GM06990 (cell line): ENCODE results near the gene SOX13.

Experiments used
- DNase-seq: peaks from one replicate; pipeline ENCODE4 v3.0.0-alpha.2; 2011; ENCODE audit not compliant: insufficient read length; ENCODE audit errors: extremely low read depth
- H3K27me3 ChIP-seq: replicated peaks from 2 replicates; pipeline ENCODE4 v1.6.0; 2011; ENCODE audit warnings: low read length; ENCODE audit not compliant: control insufficient read depth, insufficient read depth
- H3K36me3 ChIP-seq: 2 replicates; pipeline ENCODE4 v1.5.1; 2011; ENCODE audit warnings: low read length; ENCODE audit not compliant: control insufficient read depth, insufficient read depth
- H3K4me3 ChIP-seq: replicated peaks from 2 replicates; pipeline ENCODE4 v1.5.1; 2011; ENCODE audit warnings: low read depth, mild to moderate bottlenecking, control low read depth, low read length
- TF ChIP-seq, protein P1 (sequence below): IDR thresholded peaks from 2 replicates; pipeline ENCODE4 v1.5.1; 2011; ENCODE audit warnings: low read length, control low read depth, mild to moderate bottlenecking, inconsistent platforms; ENCODE audit not compliant: insufficient read depth, poor library complexity, severe bottlenecking

The SOX13 gene

DNA sequence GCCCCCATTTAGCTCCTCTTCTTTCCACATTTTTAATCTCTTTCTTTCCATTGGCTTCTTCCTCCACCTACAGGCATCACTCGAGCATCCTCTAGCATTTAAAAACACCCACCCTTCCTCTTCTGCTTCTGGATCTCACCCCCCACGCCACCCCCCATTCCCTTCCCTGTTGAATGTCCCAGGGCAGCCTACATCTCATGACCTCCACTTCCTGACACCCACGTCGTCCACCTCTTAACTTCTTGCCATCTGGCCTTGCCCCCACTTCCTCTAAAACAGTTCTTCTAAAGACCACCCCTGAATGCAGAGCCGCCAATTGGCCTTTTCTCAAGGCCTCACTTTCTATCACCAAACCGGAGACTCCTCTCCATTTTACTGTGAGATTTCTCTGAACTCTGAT, 85.0 kb downstream of the SOX13 start:
- Histone ChIP-seq H3K36me3 (no peaks in the 10 kb centered on the region), H3K4me3 (no peak overlapping the region), H3K27me3 (no peaks in the 10 kb centered on the region; the same call in 1 of the 2 replicates)
- TF ChIP-seq, protein P1, sequence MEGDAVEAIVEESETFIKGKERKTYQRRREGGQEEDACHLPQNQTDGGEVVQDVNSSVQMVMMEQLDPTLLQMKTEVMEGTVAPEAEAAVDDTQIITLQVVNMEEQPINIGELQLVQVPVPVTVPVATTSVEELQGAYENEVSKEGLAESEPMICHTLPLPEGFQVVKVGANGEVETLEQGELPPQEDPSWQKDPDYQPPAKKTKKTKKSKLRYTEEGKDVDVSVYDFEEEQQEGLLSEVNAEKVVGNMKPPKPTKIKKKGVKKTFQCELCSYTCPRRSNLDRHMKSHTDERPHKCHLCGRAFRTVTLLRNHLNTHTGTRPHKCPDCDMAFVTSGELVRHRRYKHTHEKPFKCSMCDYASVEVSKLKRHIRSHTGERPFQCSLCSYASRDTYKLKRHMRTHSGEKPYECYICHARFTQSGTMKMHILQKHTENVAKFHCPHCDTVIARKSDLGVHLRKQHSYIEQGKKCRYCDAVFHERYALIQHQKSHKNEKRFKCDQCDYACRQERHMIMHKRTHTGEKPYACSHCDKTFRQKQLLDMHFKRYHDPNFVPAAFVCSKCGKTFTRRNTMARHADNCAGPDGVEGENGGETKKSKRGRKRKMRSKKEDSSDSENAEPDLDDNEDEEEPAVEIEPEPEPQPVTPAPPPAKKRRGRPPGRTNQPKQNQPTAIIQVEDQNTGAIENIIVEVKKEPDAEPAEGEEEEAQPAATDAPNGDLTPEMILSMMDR = no peak
- no peak for DNase-seq

DNA sequence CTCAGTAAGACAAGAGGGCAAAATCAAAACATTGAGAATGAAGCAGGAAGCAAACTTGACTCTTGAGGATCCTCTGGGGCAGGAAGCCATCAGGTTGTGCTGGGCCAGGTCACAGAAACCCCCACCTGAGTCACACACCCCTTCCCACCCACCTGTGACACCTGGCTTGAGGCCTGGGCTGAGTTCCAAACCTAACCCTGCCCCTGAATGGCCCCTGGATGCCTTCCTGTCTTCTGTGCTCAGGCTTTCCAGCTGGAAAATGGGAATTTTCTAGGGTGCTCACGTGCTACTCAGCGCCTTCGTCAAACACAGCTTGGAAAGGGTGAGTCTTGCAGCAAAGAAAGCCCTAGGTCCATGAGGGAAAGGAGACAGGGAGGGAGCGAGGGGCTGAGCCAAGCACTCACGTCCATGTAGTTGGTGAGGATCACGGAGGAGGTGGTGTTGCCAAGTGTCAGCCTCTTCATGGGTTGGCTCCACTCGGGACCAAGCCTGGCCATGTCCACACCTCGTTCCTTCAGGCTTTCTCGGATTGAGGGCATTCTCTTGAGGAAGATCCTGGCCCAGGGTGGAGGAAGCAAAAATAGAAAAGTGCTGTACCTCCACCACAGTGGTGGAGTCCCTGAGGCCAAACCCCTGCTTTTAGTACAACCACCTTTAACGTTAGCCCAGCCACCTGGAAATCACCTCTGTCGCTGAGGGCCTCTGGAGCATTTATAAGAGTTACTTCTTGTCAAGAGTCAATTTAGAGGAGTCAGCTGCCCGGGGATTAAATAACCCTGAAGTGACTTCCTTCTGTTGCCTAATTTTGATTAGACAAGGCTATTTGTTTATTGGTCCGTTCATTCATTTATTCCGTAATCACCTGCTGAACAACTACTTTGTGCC, 88.9 kb downstream of the SOX13 start:
- Histone ChIP-seq H3K36me3 (no peaks in the 10 kb centered on the region), H3K4me3 (no peak overlapping the region), H3K27me3 (no peaks in the 10 kb centered on the region; the same call in none of the 2 replicates)
- TF ChIP-seq, protein P1 = no peak
- no peak for DNase-seq

DNA sequence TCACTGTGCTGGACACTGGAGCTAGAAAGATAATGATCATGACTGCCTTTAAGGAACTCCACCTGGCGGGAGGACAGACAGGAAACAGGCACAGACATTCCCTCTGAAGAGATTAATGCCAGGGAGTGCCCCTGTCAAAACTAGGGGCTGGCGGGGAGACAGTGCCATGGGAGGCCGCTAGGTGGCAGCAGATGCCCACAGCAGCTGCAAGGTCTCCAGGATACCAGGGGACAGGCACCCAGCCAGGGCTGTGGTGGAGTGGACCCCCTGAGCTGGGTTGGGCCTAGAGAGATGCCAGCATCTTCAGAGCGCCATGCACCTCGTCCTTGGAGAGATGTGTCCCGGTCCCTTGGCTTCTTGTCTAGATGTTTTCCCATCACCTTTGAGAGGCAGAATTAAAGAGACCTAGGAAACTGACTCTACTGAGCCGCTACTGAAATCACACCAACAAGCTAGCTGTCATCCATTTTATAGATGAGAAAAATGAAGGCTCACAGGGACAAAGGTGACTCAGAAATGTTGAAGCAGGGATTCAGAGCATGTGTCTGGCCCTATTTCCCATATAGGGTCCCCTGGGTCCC, 89.7 kb downstream of the SOX13 start:
- no peaks in the 10 kb centered on the region for H3K36me3 ChIP-seq
- H3K4me3 ChIP-seq = no peak overlapping the region
- peak; percentile 51 for DNase-seq
- TF ChIP-seq, protein P1 = peak; percentile 99
- no peaks in the 10 kb centered on the region; the same call in none of the 2 replicates for H3K27me3 ChIP-seq

DNA sequence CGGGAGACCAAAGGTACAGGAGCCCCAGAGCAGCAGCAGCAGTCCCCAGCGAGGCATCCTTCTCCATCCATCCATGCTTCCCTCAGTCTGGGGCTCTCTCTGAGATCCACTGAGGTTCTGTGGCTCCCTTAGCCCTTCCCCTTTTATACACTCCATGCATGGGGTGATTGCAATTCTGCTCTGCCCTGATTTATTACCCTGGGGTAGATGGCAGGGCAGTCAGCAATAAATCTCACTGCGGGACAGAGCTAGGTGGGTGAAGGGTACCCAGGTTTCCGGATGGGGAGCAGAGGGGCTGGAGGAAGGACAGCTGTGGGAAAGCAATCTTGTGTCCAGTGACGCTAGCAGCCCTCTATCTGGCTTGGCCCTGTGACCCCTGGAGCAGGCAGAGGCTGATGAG, 93.3 kb downstream of the SOX13 start, which contains the start of gene REN:
Gene REN (minus strand): TSS at position 119 of the 400 bp plus-strand sequence. CDS start 44 bp downstream, at position 75.
- TF ChIP-seq, protein P1 = no peak
- no peaks in the 10 kb centered on the region for H3K36me3 ChIP-seq
- H3K4me3 ChIP-seq = no peak within 1 kb of the TSS
- H3K27me3 ChIP-seq = no peaks in the 10 kb centered on the region; the same call in none of the 2 replicates
- no peak for DNase-seq

DNA sequence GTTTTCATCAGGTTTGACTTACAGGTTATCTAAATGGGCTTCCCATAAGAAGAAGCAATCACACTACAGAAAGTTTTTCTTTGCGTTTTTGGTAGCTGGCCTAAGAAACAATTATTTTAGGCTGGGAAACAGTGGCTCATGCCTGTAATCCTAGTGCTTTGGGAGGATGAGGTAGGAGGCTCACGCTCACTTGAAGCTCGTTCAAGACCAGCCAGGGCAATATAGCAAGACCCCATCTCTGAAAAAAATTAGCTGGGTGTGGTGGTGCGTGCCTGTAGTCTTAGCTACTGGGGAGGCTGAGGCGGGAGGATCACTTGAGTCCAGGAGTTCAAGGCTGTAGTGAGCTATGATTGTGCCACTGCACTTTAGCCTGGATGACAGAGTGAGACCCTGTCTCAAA, 94.8 kb downstream of the SOX13 start:
- TF ChIP-seq, protein P1 = no peak
- Histone ChIP-seq H3K36me3 (no peaks in the 10 kb centered on the region), H3K4me3 (no peak overlapping the region), H3K27me3 (no peaks in the 10 kb centered on the region; the same call in 1 of the 2 replicates)
- DNase-seq = no peak
